Lower leg skin (tissue), 3 donors: ENCODE measurements around the gene UST.

Experiments used
- POLR2A ChIP-seq, 2 donors: fragments of 450-650 bp; IDR thresholded peaks; one replicate each; pipeline ENCODE4 v1.6.1; 2016 to 2017; ENCODE audit warnings: antibody characterized with exemption in 2 of 2, mild to moderate bottlenecking in 1 of 2, moderate library complexity in 1 of 2
- TF ChIP-seq, protein P1 (sequence below), 3 donors: fragments of 450-650 bp; IDR thresholded peaks; one replicate each; pipeline ENCODE4 v1.5.1; 2016; ENCODE audit warnings: antibody characterized with exemption in 3 of 3, mild to moderate bottlenecking in 3 of 3, moderate library complexity in 2 of 3

DNA sequence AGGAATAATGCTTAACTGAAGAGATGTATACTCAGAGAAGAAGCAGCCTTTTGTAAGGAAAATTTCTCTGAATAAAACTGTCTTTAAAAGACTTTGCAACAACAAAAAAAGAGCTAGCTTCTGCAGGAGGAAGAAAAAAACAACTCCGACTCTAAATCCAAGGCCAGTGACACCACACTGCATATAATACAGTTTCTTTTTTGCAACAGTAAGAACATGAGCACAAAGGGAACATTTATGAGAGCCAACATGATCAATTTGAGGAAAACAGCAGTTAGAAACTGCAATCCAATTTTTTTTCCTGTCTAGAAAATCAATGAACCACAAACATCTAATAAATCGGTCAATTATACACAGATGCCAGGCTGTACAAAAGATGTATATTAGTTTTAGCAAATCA is 42.9 kb upstream of the UST start:
- TF ChIP-seq, protein P1, sequence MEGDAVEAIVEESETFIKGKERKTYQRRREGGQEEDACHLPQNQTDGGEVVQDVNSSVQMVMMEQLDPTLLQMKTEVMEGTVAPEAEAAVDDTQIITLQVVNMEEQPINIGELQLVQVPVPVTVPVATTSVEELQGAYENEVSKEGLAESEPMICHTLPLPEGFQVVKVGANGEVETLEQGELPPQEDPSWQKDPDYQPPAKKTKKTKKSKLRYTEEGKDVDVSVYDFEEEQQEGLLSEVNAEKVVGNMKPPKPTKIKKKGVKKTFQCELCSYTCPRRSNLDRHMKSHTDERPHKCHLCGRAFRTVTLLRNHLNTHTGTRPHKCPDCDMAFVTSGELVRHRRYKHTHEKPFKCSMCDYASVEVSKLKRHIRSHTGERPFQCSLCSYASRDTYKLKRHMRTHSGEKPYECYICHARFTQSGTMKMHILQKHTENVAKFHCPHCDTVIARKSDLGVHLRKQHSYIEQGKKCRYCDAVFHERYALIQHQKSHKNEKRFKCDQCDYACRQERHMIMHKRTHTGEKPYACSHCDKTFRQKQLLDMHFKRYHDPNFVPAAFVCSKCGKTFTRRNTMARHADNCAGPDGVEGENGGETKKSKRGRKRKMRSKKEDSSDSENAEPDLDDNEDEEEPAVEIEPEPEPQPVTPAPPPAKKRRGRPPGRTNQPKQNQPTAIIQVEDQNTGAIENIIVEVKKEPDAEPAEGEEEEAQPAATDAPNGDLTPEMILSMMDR (IDR thresholded peaks at IDR 0.05): no peak
- no peak for TF ChIP-seq POLR2A (IDR thresholded peaks at IDR 0.05)
